GM12875 (cell line): Measurements from ENCODE around the gene SLC22A16.

Experiments used
- H3K4me3 ChIP-seq: one replicate; pipeline ENCODE4 v1.5.1; 2011; ENCODE audit warnings: low read depth, low read length, control low read depth
- CTCF ChIP-seq: IDR thresholded peaks from 2 replicates; pipeline ENCODE4 v1.5.1; 2011; ENCODE audit warnings: low read depth, mild to moderate bottlenecking, control low read depth, inconsistent platforms, low read length, moderate library complexity, borderline replicate concordance; ENCODE audit not compliant: insufficient read depth

SLC22A16 gene

GRCh38 chr6:110409794-110410193, 66.6 kb downstream of the SLC22A16 start:
- no peak overlapping the region for H3K4me3 ChIP-seq
- TF ChIP-seq CTCF, result no peak

GRCh38 chr6:110408901-110409300, 67.5 kb downstream of the SLC22A16 start:
- no peak overlapping the region for H3K4me3 ChIP-seq
- TF ChIP-seq CTCF, result no peak

GRCh38 chr6:110404607-110405006, 71.8 kb downstream of the SLC22A16 start:
- no peak for TF ChIP-seq CTCF

GRCh38 chr6:110401585-110402176, 74.7 kb downstream of the SLC22A16 start:
- no peak overlapping the region for H3K4me3 ChIP-seq
- no peak for TF ChIP-seq CTCF

More at GRCh38 chr6:110404607-110405006, 71.8 kb downstream of the SLC22A16 start:
- no peak overlapping the region for H3K4me3 ChIP-seq

- H3K4me3 ChIP-seq, result no peak overlapping the region
- no peak for TF ChIP-seq CTCF
These were observed 76.2 kb downstream of the SLC22A16 start for GRCh38 chr6:110400208-110400607.

- H3K4me3 ChIP-seq, result no peak overlapping the region
- TF ChIP-seq CTCF, result no peak
These were observed 77.0 kb downstream of the SLC22A16 start for GRCh38 chr6:110399219-110400071.

- no peak for TF ChIP-seq CTCF
- no peak overlapping the region for H3K4me3 ChIP-seq
These were observed 77.6 kb downstream of the SLC22A16 start for GRCh38 chr6:110398778-110399177.
